ENCODE measurements around the gene PTPMT1.

PTPMT1 gene

GRCh38 chr11:47564933-47565339 is 463 bp upstream of the PTPMT1 start:
- no peak for DNase-seq (ENCODE audit: low read depth)
- TF ChIP-seq CTCF (conservative IDR thresholded peaks at IDR 0.05; ENCODE audit: low read depth, low read length), result no peak

GRCh38 chr11:47566149-47566698 is 825 bp downstream of the PTPMT1 start:
- DNase-seq (ENCODE audit: low read depth), result no peak
- no peak for TF ChIP-seq CTCF (conservative IDR thresholded peaks at IDR 0.05; ENCODE audit: low read depth, low read length)
- H3K4me3 ChIP-seq (ENCODE audit: low read depth, low read length), result peak overlapping the region; percentile 81

More at GRCh38 chr11:47564933-47565339, 463 bp upstream of the PTPMT1 start:
- H3K4me3 ChIP-seq (ENCODE audit: low read depth, low read length), result peak overlapping the region; percentile 81

- TF ChIP-seq CTCF (conservative IDR thresholded peaks at IDR 0.05; ENCODE audit: low read depth, low read length), result no peak
- DNase-seq (ENCODE audit: low read depth), result no peak
- no peak overlapping the region for H3K4me3 ChIP-seq (ENCODE audit: low read depth, low read length)
These were observed 4.2 kb downstream of the PTPMT1 start for GRCh38 chr11:47569646-47570045.

- no peak for DNase-seq (ENCODE audit: low read depth)
- no peak for TF ChIP-seq CTCF (conservative IDR thresholded peaks at IDR 0.05; ENCODE audit: low read depth, low read length)
- no peak overlapping the region for H3K4me3 ChIP-seq (ENCODE audit: low read depth, low read length)
These were observed 5.4 kb downstream of the PTPMT1 start for GRCh38 chr11:47570651-47571356.

- no peak for DNase-seq (ENCODE audit: low read depth)
- no peak for TF ChIP-seq CTCF (conservative IDR thresholded peaks at IDR 0.05; ENCODE audit: low read depth, low read length)
- H3K4me3 ChIP-seq (ENCODE audit: low read depth, low read length), result no peak overlapping the region
These were observed 5.9 kb downstream of the PTPMT1 start for GRCh38 chr11:47571357-47571729.

GRCh38 chr11:47571895-47572294 is 6.5 kb downstream of the PTPMT1 start:
- peak; percentile 63 for DNase-seq (ENCODE audit: low read depth)
- no peak for TF ChIP-seq CTCF (conservative IDR thresholded peaks at IDR 0.05; ENCODE audit: low read depth, low read length)
- H3K4me3 ChIP-seq (ENCODE audit: low read depth, low read length), result no peak overlapping the region

- TF ChIP-seq CTCF (conservative IDR thresholded peaks at IDR 0.05; ENCODE audit: low read depth, low read length), result no peak
- peak; percentile 43 for DNase-seq (ENCODE audit: low read depth)
- H3K4me3 ChIP-seq (ENCODE audit: low read depth, low read length), result no peak overlapping the region
These were observed 7.4 kb downstream of the PTPMT1 start for GRCh38 chr11:47572715-47573255.

Data from choroid plexus epithelial cell (primary cell).